HEK293T (cell line): ENCODE results near the gene VSX1.

Experiments
- CTCF ChIA-PET: fragments of 350-600 bp; formaldehyde crosslinking; extraction: SDS; loops from one replicate; lab custom pipeline; 2021; ENCODE audit warnings: antibody characterized with exemption, inconsistent platforms; lab: Yijun Ruan, JAX
- POLR2A ChIA-PET: fragments of 350-600 bp; formaldehyde crosslinking; extraction: SDS; loops from one replicate; lab custom pipeline; 2020; ENCODE audit warnings: antibody characterized with exemption, inconsistent platforms; lab: Yijun Ruan, JAX
- DNase-seq: peaks from one replicate; pipeline ENCODE4 v3.0.0; 2012; ENCODE audit warnings: mixed read lengths; ENCODE audit errors: extremely low spot score
- ARNT ChIP-seq: fragments of 450-650 bp; IDR thresholded peaks from 2 replicates; pipeline ENCODE4 v1.6.1; 2017; ENCODE audit warnings: mild to moderate bottlenecking
- BHLHE40 ChIP-seq: fragments of 450-650 bp; IDR thresholded peaks from 2 replicates; pipeline ENCODE4 v1.6.1; 2016; ENCODE audit warnings: mild to moderate bottlenecking, moderate library complexity, borderline replicate concordance
- CTBP1 ChIP-seq: fragments of 450-650 bp; IDR thresholded peaks from 2 replicates; pipeline ENCODE4 v1.6.1; 2016; ENCODE audit warnings: borderline replicate concordance
- ELF4 ChIP-seq: fragments of 450-650 bp; IDR thresholded peaks from 2 replicates; pipeline ENCODE4 v1.6.1; 2017; ENCODE audit warnings: antibody characterized with exemption
- FOXA1 ChIP-seq: fragments of 450-650 bp; IDR thresholded peaks from 2 replicates; pipeline ENCODE4 v1.6.1; 2016; ENCODE audit warnings: mild to moderate bottlenecking
- FOXK2 ChIP-seq: fragments of 450-650 bp; IDR thresholded peaks from 2 replicates; pipeline ENCODE4 v1.6.1; 2016; ENCODE audit warnings: mild to moderate bottlenecking
- FOXM1 ChIP-seq: fragments of 450-650 bp; IDR thresholded peaks from 2 replicates; pipeline ENCODE4 v1.6.1; 2017; ENCODE audit warnings: mild to moderate bottlenecking, borderline replicate concordance
- HDGF ChIP-seq: fragments of 450-650 bp; IDR thresholded peaks from 2 replicates; pipeline ENCODE4 v1.6.1; 2017; ENCODE audit warnings: antibody characterized with exemption, borderline replicate concordance
- L3MBTL2 ChIP-seq: fragments of 450-650 bp; conservative IDR thresholded peaks from 2 replicates; pipeline ENCODE4 v1.6.1; 2016; ENCODE audit warnings: mild to moderate bottlenecking
- LEF1 ChIP-seq: fragments of 450-650 bp; IDR thresholded peaks from 2 replicates; pipeline ENCODE4 v1.6.1; 2017; ENCODE audit warnings: mild to moderate bottlenecking, borderline replicate concordance
- NFRKB ChIP-seq: fragments of 450-650 bp; IDR thresholded peaks from 2 replicates; pipeline ENCODE4 v1.6.1; 2016; ENCODE audit warnings: mild to moderate bottlenecking, moderate library complexity
- SP1 ChIP-seq: fragments of 450-650 bp; IDR thresholded peaks from 2 replicates; pipeline ENCODE4 v1.6.1; 2017
- SUZ12 ChIP-seq: fragments of 450-650 bp; IDR thresholded peaks from 2 replicates; pipeline ENCODE4 v1.6.1; 2016; ENCODE audit warnings: mild to moderate bottlenecking
- TARDBP ChIP-seq: fragments of 450-650 bp; IDR thresholded peaks from 2 replicates; pipeline ENCODE4 v1.6.1; 2016
- ZNF384 ChIP-seq: fragments of 450-650 bp; IDR thresholded peaks from 2 replicates; pipeline ENCODE4 v1.6.1; 2016
- TF ChIP-seq, protein P1 (sequence below): fragments of 450-650 bp; IDR thresholded peaks from 2 replicates; pipeline ENCODE4 v1.6.1; 2016

Gene VSX1

GRCh38 chr20:25047766-25048165, 34.2 kb downstream of the VSX1 start:
- POLR2A ChIA-PET = no interaction called here
- DNase-seq = no peak
- TF ChIP-seq LEF1 = no peak
- no peak for TF ChIP-seq SP1
- no peak for TF ChIP-seq ZNF384
- TF ChIP-seq ARNT = no peak
- no peak for TF ChIP-seq FOXM1
- TF ChIP-seq FOXK2 = no peak
- TF ChIP-seq NFRKB = no peak
- no peak for TF ChIP-seq BHLHE40
- TF ChIP-seq SUZ12 = no peak
- TF ChIP-seq L3MBTL2 = no peak
- no peak for TF ChIP-seq TARDBP
- no peak for TF ChIP-seq FOXA1
- TF ChIP-seq, protein P1, sequence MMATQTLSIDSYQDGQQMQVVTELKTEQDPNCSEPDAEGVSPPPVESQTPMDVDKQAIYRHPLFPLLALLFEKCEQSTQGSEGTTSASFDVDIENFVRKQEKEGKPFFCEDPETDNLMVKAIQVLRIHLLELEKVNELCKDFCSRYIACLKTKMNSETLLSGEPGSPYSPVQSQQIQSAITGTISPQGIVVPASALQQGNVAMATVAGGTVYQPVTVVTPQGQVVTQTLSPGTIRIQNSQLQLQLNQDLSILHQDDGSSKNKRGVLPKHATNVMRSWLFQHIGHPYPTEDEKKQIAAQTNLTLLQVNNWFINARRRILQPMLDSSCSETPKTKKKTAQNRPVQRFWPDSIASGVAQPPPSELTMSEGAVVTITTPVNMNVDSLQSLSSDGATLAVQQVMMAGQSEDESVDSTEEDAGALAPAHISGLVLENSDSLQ = no peak
- TF ChIP-seq ELF4 = no peak
- CTCF ChIA-PET = interaction anchor here (0.6 kb wide), 1 partner anchor 533 kb away, joined by 3 read pairs; no protein-coding TSS in a partner anchor

DNA sequence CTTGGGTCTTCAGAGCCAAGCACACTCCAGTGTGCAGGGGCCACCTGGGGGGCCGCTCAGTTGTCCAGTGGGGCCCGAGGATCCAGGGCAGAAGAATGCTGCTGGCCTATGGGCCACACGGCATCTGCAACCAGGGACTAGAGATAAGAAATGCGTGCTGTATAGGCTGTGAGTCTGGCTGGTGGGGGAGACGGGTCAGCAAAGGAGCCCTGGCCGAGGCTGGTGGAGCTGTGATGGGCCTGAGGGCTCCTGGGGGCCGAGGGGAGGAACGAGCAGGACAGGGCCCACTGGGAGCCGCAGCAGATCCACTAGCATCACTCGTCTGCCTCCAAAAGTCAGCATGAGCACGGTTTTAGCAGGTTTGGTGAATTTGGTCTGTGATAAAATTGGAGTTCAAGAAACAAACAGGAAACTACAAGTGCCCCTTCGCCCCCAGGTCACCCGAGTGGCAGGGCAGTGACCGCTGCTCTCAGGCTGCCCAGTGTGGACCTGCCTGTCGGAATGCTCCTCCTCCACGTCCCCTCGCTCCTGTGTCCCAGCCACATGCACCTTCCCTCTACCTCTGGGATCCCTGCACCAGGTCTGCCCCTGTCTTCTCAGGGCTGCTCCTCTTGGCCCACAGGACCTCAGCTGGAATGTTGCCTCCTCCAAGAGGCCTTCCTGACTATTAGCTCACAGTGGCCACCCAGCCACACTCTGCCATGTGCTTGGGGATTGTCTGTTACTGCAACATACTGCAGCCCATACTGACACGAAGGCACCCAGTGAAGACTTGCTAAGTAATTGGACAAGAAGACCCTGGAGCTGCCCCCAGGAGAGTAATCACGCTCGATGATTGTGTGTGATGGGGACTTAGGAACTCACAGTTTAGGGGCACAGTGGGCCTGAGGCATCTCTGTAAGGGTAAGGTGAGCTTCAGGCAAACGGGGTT, 34.9 kb downstream of the VSX1 start:
- DNase-seq = no peak
- CTCF ChIA-PET = interaction anchor here (0.6 kb wide), 1 partner anchor 533 kb away, joined by 3 read pairs; no protein-coding TSS in a partner anchor
- POLR2A ChIA-PET = no interaction called here
- no peak for TF ChIP-seq FOXM1
- TF ChIP-seq L3MBTL2 = no peak
- TF ChIP-seq ARNT = no peak
- TF ChIP-seq CTBP1 = no peak
- no peak for TF ChIP-seq ZNF384
- no peak for TF ChIP-seq NFRKB
- no peak for TF ChIP-seq FOXK2
- TF ChIP-seq ELF4 = no peak
- TF ChIP-seq, protein P1 = no peak
- TF ChIP-seq HDGF = no peak

- ChIA-PET POLR2A (no interaction called here), CTCF (no interaction called here)
- no peak for TF ChIP-seq ZNF384
- TF ChIP-seq L3MBTL2 = no peak
- no peak for TF ChIP-seq FOXK2
- no peak for TF ChIP-seq ELF4
- TF ChIP-seq ARNT = no peak
- no peak for TF ChIP-seq BHLHE40
- TF ChIP-seq FOXM1 = no peak
- no peak for TF ChIP-seq SUZ12
- TF ChIP-seq SP1 = no peak
- no peak for TF ChIP-seq NFRKB
- no peak for TF ChIP-seq FOXA1
- no peak for TF ChIP-seq CTBP1
- TF ChIP-seq TARDBP = no peak
- no peak for DNase-seq
Measured at GRCh38 chr20:25046181-25046641, 35.7 kb downstream of the VSX1 start.

DNA sequence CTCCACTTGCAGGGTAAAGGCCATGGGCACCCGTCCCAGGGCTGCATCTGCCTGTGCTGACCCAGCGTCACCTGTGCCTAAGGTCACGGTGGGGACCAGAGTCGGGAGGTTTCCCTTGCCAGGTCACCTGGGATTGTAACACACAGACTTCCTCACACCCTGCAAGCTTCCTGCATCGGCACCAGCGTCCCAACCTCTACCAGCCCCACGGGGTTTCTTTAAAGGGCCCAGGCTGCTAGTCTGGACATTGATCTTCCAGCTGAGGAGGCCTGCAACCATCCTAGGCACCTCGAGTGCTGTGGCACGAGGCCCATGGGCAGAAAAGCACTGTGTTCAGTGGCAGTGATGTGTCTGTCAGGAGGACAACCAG, 36.6 kb downstream of the VSX1 start:
- ChIA-PET CTCF (no interaction called here), POLR2A (no interaction called here)
- TF ChIP-seq SUZ12 (no peak), ELF4 (no peak), FOXA1 (no peak), CTBP1 (no peak), BHLHE40 (no peak), SP1 (no peak), FOXM1 (no peak), TARDBP (no peak)
- TF ChIP-seq, protein P1 = no peak
- DNase-seq = no peak

- POLR2A ChIA-PET = no interaction called here
- no peak for DNase-seq
- CTCF ChIA-PET = no interaction called here
- no peak for TF ChIP-seq FOXA1
Measured at GRCh38 chr20:25044660-25045342, 37.1 kb downstream of the VSX1 start.

GRCh38 chr20:25044261-25044560, 37.7 kb downstream of the VSX1 start:
- POLR2A ChIA-PET = no interaction called here

More at GRCh38 chr20:25044261-25044560, 37.7 kb downstream of the VSX1 start:
- no peak for TF ChIP-seq FOXM1
- no peak for TF ChIP-seq ELF4
- TF ChIP-seq, protein P1 = no peak
- no peak for DNase-seq
- CTCF ChIA-PET = no interaction called here
